Transverse colon (tissue), 3 donors: ENCODE results near the gene CSTF3.

ENCODE experiments used
- CTCF ChIP-seq, 5 experiments: fragments of 200-600 bp in 3 of 5; fragments of 450-650 bp in 2 of 5; sonication (generic) in 3 of 5; IDR thresholded peaks; 1 replicate in 2 of 5; 2 replicates in 3 of 5; pipeline ENCODE4 v1.5.1; 2016 to 2017; ENCODE audit warnings: antibody characterized with exemption in 5 of 5, inconsistent platforms in 3 of 5, mild to moderate bottlenecking in 2 of 5, moderate library complexity in 1 of 5
- POLR2A ChIP-seq: fragments of 450-650 bp; IDR thresholded peaks from one replicate; pipeline ENCODE4 v1.6.1; 2016; ENCODE audit warnings: antibody characterized with exemption, mild to moderate bottlenecking, moderate library complexity

DNA sequence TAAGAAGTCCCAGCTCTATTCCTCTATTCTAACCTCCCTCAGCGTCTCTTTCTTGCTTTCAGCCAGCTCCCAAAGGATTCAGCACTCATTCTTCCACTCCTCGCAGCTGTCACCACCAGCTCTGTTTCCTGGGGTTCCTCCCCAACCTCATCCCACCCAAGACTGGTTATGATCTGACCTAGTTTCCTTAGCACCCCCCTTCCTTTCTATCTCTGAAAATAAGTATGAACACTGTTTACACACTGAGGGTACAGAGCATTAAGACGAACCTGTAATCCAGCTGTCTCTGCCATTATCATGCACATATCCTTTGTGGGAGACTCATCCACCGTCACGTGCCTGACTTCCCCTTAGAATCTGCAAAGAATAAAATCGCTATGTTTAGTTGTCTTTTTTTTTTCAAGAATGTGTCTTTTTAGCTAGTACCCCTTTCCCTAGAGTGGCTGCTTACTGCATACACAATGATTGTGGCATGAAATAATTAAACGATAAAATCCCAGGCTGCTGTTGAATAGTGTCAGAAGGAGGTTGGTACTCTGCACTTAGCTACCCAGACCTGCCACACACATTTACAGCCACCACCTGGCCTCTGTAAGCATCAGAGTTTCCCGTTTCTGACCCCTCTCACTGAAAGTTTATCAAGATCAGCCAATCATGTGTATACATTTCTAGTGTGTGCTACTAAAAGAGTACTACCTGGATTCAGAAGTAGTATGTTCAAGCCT is 26.9 kb upstream of the CSTF3 start:
- TF ChIP-seq CTCF (IDR thresholded peaks at IDR 0.05) (no peak), POLR2A (no peak)
